Fibroblast of upper back skin (primary cell): ENCODE data around the gene MAPK14.
"Not testable (repeated sequence)": the region's sequence is repeated elsewhere in the genome, so short reads cannot be mapped to it uniquely, and the experiment has no call there.

Experiments
- DNase-seq: peaks from one replicate; pipeline ENCODE4 v3.0.0-alpha.2; 2013

Gene MAPK14

GRCh38 chr6:36071281-36071680, 43.7 kb downstream of the MAPK14 start:
- DNase-seq, result no peak

DNA sequence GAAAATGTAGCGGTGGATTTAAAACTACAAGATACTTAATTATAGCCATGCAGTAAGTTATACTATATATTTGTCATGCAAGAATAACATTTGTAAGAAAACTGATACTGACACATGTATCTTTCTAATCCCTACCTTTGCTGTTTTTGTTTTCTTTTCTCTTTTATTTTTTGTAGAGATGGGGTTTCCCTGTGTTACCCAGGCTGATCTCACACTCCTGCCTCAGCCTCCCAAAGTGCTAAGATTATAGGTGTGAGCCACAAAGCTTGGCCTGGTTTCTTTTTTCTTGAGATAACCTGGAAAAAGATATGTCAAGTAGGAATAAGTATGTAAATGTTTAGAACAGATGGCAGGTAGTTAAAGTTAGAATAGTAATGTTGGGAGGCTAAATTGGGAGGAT, 44.1 kb downstream of the MAPK14 start:
- no peak for DNase-seq

GRCh38 chr6:36072681-36073080, 45.1 kb downstream of the MAPK14 start:
- DNase-seq, result no peak

DNA sequence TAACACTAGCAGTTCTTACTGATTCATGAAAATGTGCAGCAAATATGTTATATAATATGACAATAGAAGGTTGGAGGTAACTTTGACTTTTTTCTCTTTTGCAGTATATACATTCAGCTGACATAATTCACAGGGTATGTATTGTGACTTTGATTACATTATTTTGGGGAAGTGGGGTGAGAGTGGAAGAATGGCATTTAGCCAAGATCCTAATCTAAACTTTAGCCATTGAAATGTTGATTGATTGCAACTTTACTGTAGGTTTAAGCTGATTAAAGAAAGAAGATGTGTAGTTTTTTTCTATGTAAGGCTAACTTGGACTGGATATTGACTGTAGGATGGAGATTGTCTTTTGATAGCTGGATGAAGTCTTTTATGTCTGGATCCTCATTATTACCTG, 46.0 kb downstream of the MAPK14 start:
- no peak for DNase-seq

- no peak for DNase-seq
Observed at GRCh38 chr6:36075656-36076055, 48.0 kb downstream of the MAPK14 start.

DNA sequence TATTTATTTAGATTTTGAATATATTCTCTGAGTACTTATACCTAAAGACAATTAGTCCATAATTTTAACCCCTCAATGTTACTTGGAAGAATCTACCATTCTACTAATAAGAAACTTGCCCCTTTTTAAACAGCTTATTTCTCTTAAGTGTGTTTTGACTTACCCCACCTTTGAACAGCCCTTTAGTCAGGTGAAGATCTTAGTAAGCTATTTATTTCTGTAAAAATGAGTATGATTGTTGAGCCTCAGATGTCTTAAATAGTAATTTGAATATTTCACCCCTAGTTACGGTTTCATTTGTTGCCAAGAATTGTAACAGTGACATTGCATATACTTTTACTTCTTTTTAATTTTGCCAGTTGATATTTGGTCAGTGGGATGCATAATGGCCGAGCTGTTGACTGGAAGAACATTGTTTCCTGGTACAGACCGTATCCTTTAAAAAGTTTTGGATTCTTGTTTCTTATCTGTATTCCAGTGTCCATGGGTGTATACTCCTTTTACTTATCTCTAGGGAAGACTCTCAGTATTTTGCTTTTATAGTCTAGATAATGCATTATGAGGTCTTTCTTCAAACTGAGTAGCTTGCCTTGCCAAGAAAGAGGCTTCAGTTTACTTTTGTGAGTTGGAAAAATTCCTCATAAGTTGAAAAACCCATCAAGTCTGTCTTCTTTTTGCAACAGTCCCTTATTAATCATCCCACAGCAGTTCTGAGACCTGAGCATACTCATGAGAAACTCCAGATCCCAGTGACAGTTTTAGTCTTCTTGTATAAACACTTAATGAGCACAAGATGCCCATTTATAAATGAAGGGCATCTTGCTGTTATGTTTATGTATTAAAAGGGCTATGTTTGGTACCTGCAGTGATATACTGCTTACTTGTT, 48.8 kb downstream of the MAPK14 start:
- DNase-seq, result no peak

GRCh38 chr6:36078159-36078558, 50.6 kb downstream of the MAPK14 start:
- no peak for DNase-seq

- DNase-seq, result no peak
Observed at GRCh38 chr6:36079601-36080000, 52.0 kb downstream of the MAPK14 start.

DNA sequence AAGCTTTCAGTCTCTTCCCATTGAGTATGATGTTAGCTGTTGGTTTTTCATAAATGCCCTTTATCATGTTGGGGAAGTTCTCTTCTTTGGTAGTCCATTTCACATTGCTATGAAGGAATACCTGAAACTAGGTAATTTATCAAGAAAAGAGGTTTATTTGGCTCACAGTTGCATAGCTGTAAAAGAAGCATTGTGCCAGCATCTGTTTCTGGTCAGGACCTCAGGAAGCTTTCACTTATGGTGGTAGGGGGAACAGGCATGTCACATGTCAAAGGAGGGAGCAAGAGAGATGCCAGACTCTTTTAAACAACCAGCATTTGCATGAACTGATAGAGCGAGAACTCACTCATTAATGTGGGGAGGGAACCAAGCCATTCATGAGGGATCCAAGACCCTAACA, 54.7 kb downstream of the MAPK14 start:
- DNase-seq, result no peak

DNA sequence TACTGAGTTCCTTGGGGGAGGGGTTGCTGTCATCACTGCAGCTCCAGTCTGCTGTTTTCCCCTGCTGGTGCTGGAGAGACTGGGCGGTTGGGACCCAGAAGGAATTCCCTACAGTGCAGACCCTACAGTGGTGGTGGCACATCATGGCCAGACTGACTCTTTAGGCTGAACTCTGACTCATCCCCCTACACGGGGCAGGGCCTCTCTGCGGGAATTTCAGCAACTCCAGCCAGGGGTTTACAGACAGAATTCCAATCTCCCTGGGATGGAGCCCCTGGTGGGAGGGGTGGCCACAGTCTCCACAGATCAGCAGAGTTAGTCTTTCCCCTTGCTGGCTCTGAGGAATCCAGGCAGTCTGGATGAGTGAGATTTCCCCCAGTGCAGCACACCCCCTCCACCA, 55.8 kb downstream of the MAPK14 start:
- no peak for DNase-seq

- DNase-seq, result not testable (repeated sequence)
Observed at GRCh38 chr6:36088204-36088603, 60.6 kb downstream of the MAPK14 start.

GRCh38 chr6:36089048-36089447, 61.4 kb downstream of the MAPK14 start:
- no peak for DNase-seq

DNA sequence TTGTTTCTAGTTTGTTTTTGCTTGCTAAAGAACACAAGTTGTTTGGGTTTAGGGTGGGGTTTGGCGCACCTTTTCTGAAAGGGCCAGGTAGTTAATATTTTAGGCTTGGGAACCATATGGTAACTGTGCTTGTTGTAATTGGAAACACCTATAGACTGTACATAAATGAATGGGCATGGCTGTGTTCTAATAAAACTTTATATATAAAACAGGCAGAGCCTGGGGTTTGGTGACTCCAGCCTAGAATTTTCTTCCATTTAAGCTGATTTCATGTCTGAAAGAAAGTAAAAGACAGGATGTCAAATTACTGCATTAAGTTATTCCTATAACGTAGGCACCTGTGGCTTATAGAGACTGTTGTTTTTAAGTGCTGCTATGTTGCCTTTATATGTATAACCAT, 66.6 kb downstream of the MAPK14 start:
- DNase-seq, result no peak

DNA sequence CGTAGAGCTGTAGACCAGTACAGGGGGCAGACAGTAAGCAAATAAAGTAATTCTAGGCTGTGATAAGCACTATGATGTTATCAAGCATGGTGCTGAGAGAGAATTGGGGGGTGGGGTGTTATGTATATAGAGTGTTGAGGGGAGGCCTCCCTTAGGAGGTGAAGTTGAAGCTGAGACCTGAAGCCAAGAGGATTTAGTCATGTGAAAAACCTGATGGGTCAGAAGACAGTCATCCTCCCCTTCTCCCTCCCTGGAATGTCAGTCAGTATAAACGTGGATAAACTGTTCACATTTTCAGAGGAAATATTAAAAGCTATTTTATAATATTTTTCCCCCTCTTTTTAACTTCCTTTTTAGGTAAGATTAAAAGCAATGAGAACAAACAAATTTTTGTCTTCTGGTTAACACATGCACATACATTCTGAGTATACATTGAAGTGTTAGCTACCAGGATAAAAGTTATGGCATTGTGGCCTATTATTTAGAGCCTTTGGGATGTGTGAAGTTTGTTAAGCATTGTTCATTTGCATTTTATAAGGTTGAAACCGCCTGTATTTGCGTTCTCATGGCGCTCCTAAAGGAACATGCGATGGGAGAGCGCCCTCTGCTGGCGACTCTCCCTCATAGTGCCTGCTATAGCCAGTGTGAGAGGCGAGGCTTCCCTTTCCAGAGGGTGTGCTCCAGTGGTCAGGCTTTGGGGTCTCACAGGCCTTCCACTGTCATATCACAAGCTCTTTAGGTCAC, 67.3 kb downstream of the MAPK14 start:
- DNase-seq, result peak; percentile 70

DNA sequence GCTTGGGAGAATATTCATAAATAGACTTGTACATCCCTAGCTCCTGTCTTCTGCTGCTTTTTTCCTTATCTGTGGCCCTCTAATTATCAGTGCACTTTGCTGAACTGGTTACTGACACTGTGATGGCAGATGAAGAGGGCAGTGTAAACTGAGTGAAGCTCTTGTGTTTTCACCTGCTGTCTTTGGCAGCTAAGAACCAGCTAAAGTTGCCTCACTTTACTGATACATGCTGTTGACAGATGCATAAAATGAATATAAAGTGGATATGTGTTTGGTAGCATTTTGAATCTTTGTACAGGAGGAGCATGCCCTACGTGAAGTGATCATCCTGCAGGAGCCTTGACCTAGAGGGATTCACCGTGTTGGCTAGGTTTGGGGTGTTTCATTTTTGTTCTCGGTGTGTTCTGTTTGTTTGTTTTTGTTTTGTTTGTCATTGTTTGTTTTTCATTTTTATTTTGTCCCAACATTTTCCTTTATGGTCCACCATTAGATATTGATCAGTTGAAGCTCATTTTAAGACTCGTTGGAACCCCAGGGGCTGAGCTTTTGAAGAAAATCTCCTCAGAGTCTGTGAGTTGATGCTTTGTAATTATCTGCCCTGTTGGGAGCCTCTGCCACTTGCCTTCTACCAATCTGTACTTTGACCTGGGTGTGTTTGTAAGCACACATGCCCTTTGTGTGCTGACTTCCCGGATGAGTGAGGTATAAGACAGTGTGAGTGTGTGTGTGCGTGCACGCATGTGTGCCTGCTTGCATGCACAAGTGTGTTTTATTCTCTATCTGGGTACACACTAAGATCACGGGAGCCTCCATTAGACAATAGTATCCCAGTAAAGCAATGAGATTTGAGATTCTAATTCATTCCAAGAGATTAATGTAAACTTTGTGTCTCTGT, 68.1 kb downstream of the MAPK14 start:
- no peak for DNase-seq

DNA sequence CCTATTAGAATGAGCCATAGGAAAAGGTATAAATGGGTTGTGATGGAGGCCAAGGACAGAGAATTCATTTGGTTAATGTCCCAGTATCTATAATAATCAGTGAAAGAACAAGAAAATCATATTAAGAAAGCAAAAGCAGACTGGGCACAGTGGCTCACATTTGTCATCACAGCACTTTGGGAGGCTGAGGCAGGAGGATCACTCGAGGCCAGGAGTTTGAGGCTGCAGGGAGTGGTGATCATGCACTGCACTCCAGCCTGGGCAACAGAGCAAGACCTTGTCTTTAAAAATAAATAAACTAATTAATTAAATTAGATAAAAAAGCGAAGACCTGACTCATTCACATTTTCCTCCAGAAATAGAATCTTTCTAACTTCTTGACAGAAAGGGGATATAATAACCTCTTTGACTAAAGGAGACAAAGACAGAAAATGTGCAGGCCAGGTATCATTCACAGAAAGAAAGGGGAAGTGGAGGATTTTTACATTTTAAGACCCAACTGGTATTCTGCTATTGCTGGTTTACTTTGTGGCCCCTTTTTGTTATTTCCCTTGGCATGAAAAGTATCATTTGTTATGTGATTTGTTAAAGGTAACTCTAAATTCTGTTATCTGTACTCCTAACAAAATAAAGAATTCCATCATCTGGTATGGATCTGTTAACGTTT, 70.8 kb downstream of the MAPK14 start:
- DNase-seq, result no peak

DNA sequence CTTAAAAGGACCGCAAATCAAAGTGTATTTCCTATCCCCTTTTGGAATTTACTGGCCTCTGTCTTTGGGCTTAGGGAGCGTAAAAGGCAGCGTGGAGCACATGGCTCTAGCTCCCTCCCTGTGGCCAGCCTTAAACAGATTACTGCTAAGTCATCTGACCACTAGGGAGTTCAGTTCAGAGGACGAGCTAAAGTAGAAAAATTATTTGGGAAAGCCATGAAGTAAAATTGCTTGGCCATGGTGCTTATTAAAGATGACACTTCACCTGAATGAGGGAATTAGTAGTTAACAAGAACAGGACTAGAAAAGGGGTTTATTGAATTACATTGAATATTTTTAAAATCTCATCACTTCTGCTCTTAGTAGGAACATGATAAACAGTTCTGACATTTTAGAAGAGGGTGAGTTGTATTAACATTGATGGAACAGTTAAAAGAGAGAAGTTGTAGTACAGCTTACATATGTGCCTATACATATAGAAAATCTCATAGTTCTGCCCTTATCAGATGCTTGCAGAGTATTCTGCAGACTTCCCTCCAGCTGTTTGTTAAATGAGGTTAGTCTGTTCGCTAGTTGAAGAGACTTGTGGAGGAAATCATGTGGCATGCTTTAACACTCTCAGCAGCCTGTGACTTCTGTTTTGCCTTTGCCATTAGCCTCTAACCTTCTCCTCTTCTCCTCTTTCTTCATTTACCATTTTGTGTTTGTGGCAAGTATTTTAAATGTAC, 71.5 kb downstream of the MAPK14 start:
- DNase-seq, result no peak

- no peak for DNase-seq
Observed at GRCh38 chr6:36099869-36100483, 72.4 kb downstream of the MAPK14 start.

DNA sequence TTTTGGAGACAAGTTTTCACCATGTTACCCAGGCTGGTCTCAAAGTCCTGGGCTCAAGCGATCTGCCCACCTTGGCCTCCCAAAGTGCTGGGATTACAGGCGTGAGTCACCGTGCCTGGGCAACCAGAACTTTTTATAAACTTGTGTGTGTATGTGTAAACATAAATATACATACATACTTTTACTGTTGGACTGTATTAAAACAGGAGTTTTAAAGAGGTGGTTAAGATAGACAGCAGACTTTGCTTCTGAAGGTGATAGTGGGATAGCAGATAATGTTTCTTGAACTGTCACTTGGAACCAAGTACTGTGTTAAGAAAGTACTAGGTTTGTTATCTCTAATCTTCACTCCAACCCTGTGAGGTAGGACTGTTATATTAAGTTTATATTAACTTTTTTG, 74.1 kb downstream of the MAPK14 start:
- no peak for DNase-seq

- no peak for DNase-seq
Observed at GRCh38 chr6:36102853-36103252, 75.2 kb downstream of the MAPK14 start.

GRCh38 chr6:36104836-36105235, 77.2 kb downstream of the MAPK14 start:
- peak; percentile 20 for DNase-seq
